A549 treated with GW870086 at 1 μM for 4 hours (cell line): ENCODE data around the gene KMT2C. TPM values are rescaled to one million over a fixed set of nuclear protein-coding genes. Genes with fewer than 3 reads are reported as not detected.

Experiments used
- total RNA-seq: library from RNA; stranded (reverse); fragments of 200-300 nt; extraction: Qiagen RNA extraction; gene quantifications from 5 replicates; pipeline ENCODE4 v1.2.3, GENCODE V29; 2022; ENCODE audit warnings: low read depth

Gene KMT2C
- 4.7 to 8.2 TPM (median 7.5 TPM) in 5 replicates for total RNA-seq

DNA sequence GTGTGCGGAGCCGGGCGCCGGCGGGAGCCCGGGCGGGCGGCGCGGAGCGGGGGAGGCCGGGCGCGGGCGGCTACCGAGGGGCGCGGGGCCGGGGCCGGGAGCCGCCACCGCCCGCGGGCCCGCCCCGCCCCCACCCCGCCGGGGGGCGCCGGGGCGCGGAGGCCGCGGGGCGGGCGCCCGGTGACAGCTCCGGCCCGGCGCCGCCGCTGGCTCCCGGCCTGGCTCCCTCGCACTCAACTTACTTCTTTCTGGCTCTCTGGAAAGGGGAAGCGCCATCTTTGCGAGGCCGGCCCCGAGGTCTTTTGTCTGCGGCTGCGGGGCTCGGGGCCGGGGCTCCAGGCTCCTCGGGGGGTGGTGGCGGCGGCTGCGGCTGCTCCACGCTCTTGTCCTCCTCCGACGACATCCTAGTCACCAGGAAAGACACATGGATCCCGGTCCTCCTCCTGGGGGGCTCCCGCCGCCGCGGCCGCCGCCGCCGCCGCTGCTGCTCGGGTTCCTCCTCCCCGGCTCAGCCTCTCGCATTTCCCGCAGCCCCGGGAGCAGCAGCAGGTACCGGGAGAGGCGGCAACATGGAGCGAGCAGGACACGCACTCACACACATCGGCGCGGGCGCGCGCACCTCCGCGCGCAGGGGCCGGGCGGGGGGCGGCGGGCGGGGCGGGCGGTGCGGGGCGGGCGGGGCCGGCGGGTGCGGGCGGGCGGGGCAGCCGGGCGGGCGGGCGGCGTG, at the start of gene KMT2C:
TSS of gene KMT2C (minus strand) at position 620 of the 727 bp plus-strand sequence. CDS start at position 403, 217 bp downstream.

Other genes with a start within 250 kb of the KMT2C start
- gene XRCC2, start 240.1 kb upstream of the KMT2C start, total RNA-seq = 3.3 to 5.5 TPM (median 4.7 TPM) in 5 replicates